CD14-positive monocyte (primary cell): ENCODE measurements around the gene LCN2. TPM values are rescaled to one million over a fixed set of nuclear protein-coding genes. Genes with fewer than 3 reads are reported as not detected.
A peak's percentile ranks its signal among the peaks of the same experiment; 100 is the strongest.

Experiments used
- DNase-seq, 3 donors: peaks; one replicate each; pipeline ENCODE4 v3.0.0-alpha.2; 2011 to 2022
- H2AFZ ChIP-seq: 2 replicates; pipeline ENCODE4 v1.6.0; 2012; ENCODE audit warnings: mild to moderate bottlenecking, low read depth, low read length, inconsistent platforms; ENCODE audit not compliant: insufficient read depth, poor library complexity, severe bottlenecking
- H3K27ac ChIP-seq, 2 donors: 1 replicate in 1 of 2; 2 replicates in 1 of 2; pipeline ENCODE4 v1.5.1; 2012 to 2013; ENCODE audit warnings: low read length in 2 of 2, control low read depth in 1 of 2, inconsistent platforms in 1 of 2, low read depth in 1 of 2, mild to moderate bottlenecking in 1 of 2
- H3K27me3 ChIP-seq, 2 donors: one replicate each; pipeline versions ENCODE4 v1.6.0 to v1.6.1; 2011 to 2013; ENCODE audit warnings: low read length in 2 of 2; ENCODE audit not compliant: control insufficient read depth in 2 of 2, insufficient read depth in 2 of 2
- H3K36me3 ChIP-seq, 2 donors: replicated peaks in 1 of 2; 1 replicate in 1 of 2; 2 replicates in 1 of 2; pipeline versions ENCODE4 v1.5.1 to v1.6.1; 2012 to 2013; ENCODE audit warnings: low read length in 2 of 2, control low read depth in 1 of 2, inconsistent platforms in 1 of 2, mild to moderate bottlenecking in 1 of 2; ENCODE audit not compliant: insufficient read depth in 2 of 2, control insufficient read depth in 1 of 2
- H3K4me1 ChIP-seq, 2 donors: 1 replicate in 1 of 2; 2 replicates in 1 of 2; pipeline versions ENCODE4 v1.5.1 to v1.6.1; 2012 to 2013; ENCODE audit warnings: low read length in 2 of 2, control low read depth in 1 of 2, inconsistent platforms in 1 of 2, mild to moderate bottlenecking in 1 of 2, moderate library complexity in 1 of 2; ENCODE audit not compliant: insufficient read depth in 2 of 2, control insufficient read depth in 1 of 2
- H3K4me2 ChIP-seq: replicated peaks from 2 replicates; pipeline ENCODE3; 2012; ENCODE audit warnings: low read length, moderate library complexity, mild to moderate bottlenecking; ENCODE audit not compliant: poor library complexity, severe bottlenecking; ENCODE audit errors: extremely low read depth
- H3K4me3 ChIP-seq, 3 experiments: fragments of 200-600 bp in 1 of 3; sonication (generic) in 1 of 3; replicated peaks in 1 of 3; 1 replicate in 2 of 3; 2 replicates in 1 of 3; pipeline ENCODE4 v1.5.1; 2011 to 2013; ENCODE audit warnings: low read length in 3 of 3, mild to moderate bottlenecking in 3 of 3, control low read depth in 2 of 3, low read depth in 2 of 3, inconsistent platforms in 1 of 3, moderate library complexity in 1 of 3
- H3K79me2 ChIP-seq: 2 replicates; pipeline ENCODE4 v1.6.0; 2012; ENCODE audit warnings: mild to moderate bottlenecking, control low read depth, inconsistent platforms, low read length, moderate library complexity; ENCODE audit not compliant: insufficient read depth
- H3K9ac ChIP-seq: 2 replicates; pipeline ENCODE4 v1.6.0; 2017; ENCODE audit warnings: low read length, mild to moderate bottlenecking; ENCODE audit not compliant: insufficient read depth, poor library complexity, severe bottlenecking
- H3K9me3 ChIP-seq, 2 donors: replicated peaks in 1 of 2; 1 replicate in 1 of 2; 2 replicates in 1 of 2; pipeline versions ENCODE4 v1.5.1 to v1.6.1; 2012 to 2013; ENCODE audit warnings: low read length in 2 of 2, control low read depth in 1 of 2; ENCODE audit not compliant: control insufficient read depth in 1 of 2, insufficient read depth in 1 of 2
- H4K20me1 ChIP-seq: 2 replicates; pipeline ENCODE4 v1.6.0; 2012; ENCODE audit warnings: mild to moderate bottlenecking, low read length, control low read depth, moderate library complexity; ENCODE audit not compliant: insufficient read depth
- H3K27ac Mint-ChIP-seq, 7 donors: one replicate each; pipeline ENCODE4 v1.8.0; 2020; ENCODE audit warnings: mild to moderate bottlenecking in 7 of 7, mixed read lengths in 7 of 7, moderate library complexity in 6 of 7, inconsistent platforms in 2 of 7
- H3K27me3 Mint-ChIP-seq, 3 donors: one replicate each; pipeline ENCODE4 v1.8.0; 2021 to 2022; ENCODE audit warnings: low read depth in 3 of 3, mild to moderate bottlenecking in 3 of 3, mixed read lengths in 3 of 3, moderate library complexity in 3 of 3, inconsistent platforms in 1 of 3
- H3K36me3 Mint-ChIP-seq, 2 donors: one replicate each; pipeline ENCODE4 v1.8.0; 2020; ENCODE audit warnings: mixed read lengths in 2 of 2, inconsistent platforms in 1 of 2, mild to moderate bottlenecking in 1 of 2
- H3K4me1 Mint-ChIP-seq: one replicate; pipeline ENCODE4 v1.8.0; 2020; ENCODE audit warnings: mild to moderate bottlenecking, mixed read lengths
- H3K4me3 Mint-ChIP-seq, 2 donors: one replicate each; pipeline ENCODE4 v1.8.0; 2020; ENCODE audit warnings: mild to moderate bottlenecking in 2 of 2, mixed read lengths in 2 of 2, moderate library complexity in 1 of 2
- H3K9me3 Mint-ChIP-seq, 7 donors: one replicate each; pipeline ENCODE4 v1.8.0; 2020 to 2022; ENCODE audit warnings: mixed read lengths in 7 of 7, mild to moderate bottlenecking in 6 of 7, moderate library complexity in 6 of 7, inconsistent platforms in 2 of 7
- WGBS: methylation state at CpG from one replicate; pipeline ENCODE4 v1.1.5; 2013; ENCODE audit warnings: missing lambda C conversion rate; ENCODE audit not compliant: insufficient coverage; 5-methylcytosine and 5-hydroxymethylcytosine counted together
- intact Hi-C, 2 donors: fragments of 100-400 bp; cut with micrococcal nuclease; formaldehyde crosslinking; loops; one replicate each; pipeline versions ENCODE4 v1.15.0 to v1.15.1; 2023
- polyA plus RNA-seq, 3 donors: library from polyadenylated mRNA; depleted of rRNA in 1 of 3; unstranded in 2 of 3; stranded (reverse) in 1 of 3; fragments of 300-500 nt in 2 of 3; fragments of >200 nt in 1 of 3; fragmentation: Illumina TruSeq in 2 of 3; gene quantifications; 1 replicate in 2 of 3; 2 replicates in 1 of 3; pipeline ENCODE4 v1.2.3, GENCODE V29; 2012 to 2021
- TF ChIP-seq, protein P1 (sequence below): fragments of 200-600 bp; IDR thresholded peaks from one replicate; pipeline ENCODE4 v1.8.0; 2022; ENCODE audit warnings: antibody characterized with exemption, mild to moderate bottlenecking

LCN2 gene
- polyA plus RNA-seq, 3 donors = 0.83 TPM; not detected in 2

DNA sequence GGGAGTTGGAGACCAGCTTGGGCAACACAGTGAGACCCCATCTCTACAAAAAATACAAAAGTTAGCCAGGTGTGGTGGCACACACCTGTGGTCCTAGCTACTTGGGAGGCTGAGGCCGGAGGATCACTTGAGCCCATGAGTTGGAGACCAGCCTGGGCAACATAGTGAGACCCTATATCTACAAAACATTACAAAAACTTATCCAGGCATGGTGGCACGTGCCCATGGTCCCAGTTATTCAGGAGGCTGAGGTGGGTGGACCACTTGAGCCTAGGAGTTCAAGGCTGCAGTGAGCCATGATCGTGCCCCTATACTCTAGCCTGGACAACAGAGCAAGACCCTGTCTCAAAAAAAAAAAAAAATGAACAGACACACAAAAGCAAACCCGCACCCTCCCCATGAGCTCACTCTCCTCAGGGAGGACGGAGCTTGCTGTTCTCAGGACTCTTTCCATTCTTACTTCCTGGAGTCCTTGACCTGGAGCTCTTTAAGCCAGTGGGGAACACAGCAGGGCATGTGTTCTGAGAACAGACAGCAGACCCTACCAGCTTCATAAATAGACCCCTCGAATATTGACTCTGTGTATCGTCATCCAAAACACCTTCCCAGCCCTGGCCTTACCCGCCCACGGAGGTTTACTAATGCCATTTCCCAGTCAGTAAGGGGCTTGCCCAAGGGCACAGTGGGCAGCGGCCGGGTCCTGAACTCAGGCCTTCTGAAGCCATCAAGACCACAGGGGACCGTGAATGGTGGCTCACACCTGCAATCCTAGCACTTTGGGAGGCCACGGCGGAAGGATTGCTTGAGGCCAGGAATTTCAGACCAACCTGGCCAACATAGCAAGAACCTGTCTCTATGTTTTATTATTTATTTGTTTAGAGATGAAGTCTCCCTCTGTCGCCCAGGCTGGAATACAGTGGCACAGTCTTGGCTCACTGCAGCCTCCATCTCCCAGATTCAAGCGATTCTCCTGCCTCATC, 32.9 kb upstream of the LCN2 start:
- H2AFZ ChIP-seq = no peak overlapping the region
- Mint-ChIP-seq H3K4me1 (peaks cover 15% of the 10 kb centered on the region), H3K4me3 (no peak overlapping the region), H3K36me3 (peaks cover 17 to 32% of the 10 kb centered on the region in 2 donors), H3K27ac (peak overlapping the region; percentile 43 to 88 (median 66)), H3K9me3 (peaks cover 0 to 2% (median 0%) of the 10 kb centered on the region in 7 donors), H3K27me3 (peaks cover 2 to 6% (median 3%) of the 10 kb centered on the region in 3 donors)
- H3K27me3 ChIP-seq = no peaks in the 10 kb centered on the region
- no peak for DNase-seq
- H3K4me2 ChIP-seq = no peak overlapping the region
- peaks cover 8 to 17% of the 10 kb centered on the region in 2 donors for H3K4me1 ChIP-seq
- intact Hi-C loops = loop anchor here in 1 of 2 donors (5.0 kb wide), 1 partner anchor 174 kb away; no protein-coding TSS in a partner anchor
- no peak overlapping the region for H3K9ac ChIP-seq
- 95% methylated on average over 6 of the region's 16 CpGs for WGBS
- no peaks in the 10 kb centered on the region for H4K20me1 ChIP-seq
- no peaks in the 10 kb centered on the region for H3K9me3 ChIP-seq
- TF ChIP-seq, protein P1, sequence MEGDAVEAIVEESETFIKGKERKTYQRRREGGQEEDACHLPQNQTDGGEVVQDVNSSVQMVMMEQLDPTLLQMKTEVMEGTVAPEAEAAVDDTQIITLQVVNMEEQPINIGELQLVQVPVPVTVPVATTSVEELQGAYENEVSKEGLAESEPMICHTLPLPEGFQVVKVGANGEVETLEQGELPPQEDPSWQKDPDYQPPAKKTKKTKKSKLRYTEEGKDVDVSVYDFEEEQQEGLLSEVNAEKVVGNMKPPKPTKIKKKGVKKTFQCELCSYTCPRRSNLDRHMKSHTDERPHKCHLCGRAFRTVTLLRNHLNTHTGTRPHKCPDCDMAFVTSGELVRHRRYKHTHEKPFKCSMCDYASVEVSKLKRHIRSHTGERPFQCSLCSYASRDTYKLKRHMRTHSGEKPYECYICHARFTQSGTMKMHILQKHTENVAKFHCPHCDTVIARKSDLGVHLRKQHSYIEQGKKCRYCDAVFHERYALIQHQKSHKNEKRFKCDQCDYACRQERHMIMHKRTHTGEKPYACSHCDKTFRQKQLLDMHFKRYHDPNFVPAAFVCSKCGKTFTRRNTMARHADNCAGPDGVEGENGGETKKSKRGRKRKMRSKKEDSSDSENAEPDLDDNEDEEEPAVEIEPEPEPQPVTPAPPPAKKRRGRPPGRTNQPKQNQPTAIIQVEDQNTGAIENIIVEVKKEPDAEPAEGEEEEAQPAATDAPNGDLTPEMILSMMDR = no peak
- H3K27ac ChIP-seq = no peak overlapping the region
- H3K79me2 ChIP-seq = no peaks in the 10 kb centered on the region
- H3K4me3 ChIP-seq = no peak overlapping the region
- H3K36me3 ChIP-seq = peaks cover 10 to 15% of the 10 kb centered on the region in 2 donors

DNA sequence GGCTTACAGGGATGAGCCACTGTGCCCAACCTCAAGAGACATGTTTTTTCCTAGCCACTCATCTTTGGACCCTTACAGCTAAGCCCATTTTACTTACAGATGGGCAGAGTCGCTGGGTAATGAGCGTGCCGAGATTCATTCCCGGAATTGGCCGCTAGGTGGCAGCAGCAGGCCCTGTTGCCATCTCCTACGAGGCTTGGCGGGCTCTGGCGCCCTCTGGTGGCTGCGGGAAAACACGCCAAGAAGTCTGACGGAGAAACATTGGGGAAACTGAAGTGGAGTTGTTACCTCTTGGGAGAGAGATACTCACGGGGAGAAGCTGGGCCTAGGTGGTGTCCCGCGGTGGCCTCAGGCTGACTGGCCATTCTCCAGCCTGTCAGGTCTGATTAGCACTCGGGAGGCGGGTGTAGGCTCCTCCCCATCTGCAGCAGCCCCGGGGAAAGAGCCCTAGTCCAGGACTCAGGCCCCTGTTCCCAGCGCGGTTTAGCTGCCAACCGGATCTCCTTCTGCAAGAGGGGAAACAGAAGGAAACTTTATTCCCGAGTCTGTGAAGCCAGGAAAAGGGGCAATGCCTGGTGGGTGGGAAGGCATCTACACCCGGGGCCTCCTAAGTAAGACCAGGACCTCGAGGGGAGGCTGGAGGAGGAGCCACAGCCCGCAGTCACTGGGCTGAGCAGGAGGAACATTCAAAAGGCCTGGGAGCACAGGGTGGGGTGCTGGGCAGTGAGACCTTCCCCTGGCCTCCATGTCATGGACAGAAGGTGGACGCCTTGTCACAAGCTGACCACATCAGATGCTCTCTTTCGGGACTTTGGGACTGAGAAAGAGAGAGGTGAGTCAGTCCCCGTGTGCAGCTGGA, 31.4 kb upstream of the LCN2 start:
- peaks cover 8 to 17% of the 10 kb centered on the region in 2 donors for H3K4me1 ChIP-seq
- DNase-seq = peak; percentile 88 to 91 (median 88)
- Mint-ChIP-seq H3K4me3 (no peak overlapping the region), H3K36me3 (peaks cover 29 to 46% of the 10 kb centered on the region in 2 donors), H3K27ac (peak overlapping the region in 1 of 7 donors; percentile 19), H3K4me1 (peaks cover 15% of the 10 kb centered on the region), H3K9me3 (peaks cover 0 to 2% (median 0%) of the 10 kb centered on the region in 7 donors), H3K27me3 (peaks cover 2 to 6% (median 3%) of the 10 kb centered on the region in 3 donors)
- H3K4me3 ChIP-seq = no peak overlapping the region
- H3K27ac ChIP-seq = no peak overlapping the region
- no peaks in the 10 kb centered on the region for H3K79me2 ChIP-seq
- intact Hi-C loops = loop anchor here in 1 of 2 donors (5.0 kb wide), 1 partner anchor 176 kb away; no protein-coding TSS in a partner anchor
- 20% methylated on average over 27 of the region's 27 CpGs for WGBS
- no peak overlapping the region for H3K9ac ChIP-seq
- no peaks in the 10 kb centered on the region for H4K20me1 ChIP-seq
- H3K4me2 ChIP-seq = no peak overlapping the region
- H2AFZ ChIP-seq = peak overlapping the region; percentile 49
- H3K36me3 ChIP-seq = peaks cover 25 to 26% of the 10 kb centered on the region in 2 donors
- TF ChIP-seq, protein P1 = peak; percentile 100
- no peaks in the 10 kb centered on the region for H3K27me3 ChIP-seq
- H3K9me3 ChIP-seq = no peaks in the 10 kb centered on the region
